HG03064 (cell line): Measurements from ENCODE around the gene GTF2H2C.
"Not testable (repeated sequence)": the region's sequence is repeated elsewhere in the genome, so short reads cannot be mapped to it uniquely, and the experiment has no call there.

Experiments used
- ATAC-seq: cut with Tn5 transposase; IDR thresholded peaks from one replicate; pipeline ENCODE4 v1.9.1; 2021; ENCODE audit warnings: low read depth; ENCODE audit not compliant: unreplicated experiment

GTF2H2C gene

DNA sequence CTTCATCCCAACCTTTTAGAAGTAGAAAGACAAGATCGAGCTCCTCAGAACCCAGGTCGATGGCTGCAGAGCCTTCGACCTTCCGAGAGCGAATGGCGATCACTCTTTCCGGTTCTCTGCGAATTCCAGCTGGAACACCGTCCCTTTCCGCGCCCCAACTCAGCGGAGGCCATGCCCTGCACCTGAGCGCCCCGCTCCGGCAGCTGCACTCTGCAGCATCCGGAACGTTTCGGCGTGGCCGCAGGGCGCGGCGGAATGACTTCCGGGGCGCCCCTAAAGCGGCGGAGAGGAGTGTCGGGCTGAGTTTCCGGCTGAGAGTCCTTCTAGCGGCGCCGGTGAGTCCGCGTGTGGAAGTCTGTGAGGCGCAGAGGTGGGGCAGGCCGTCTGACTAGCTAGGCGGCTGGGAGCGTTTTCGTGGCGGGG lies at the start of gene GTF2H2C:
Gene GTF2H2C, plus strand, starts transcription at position 284 of the 423 bp plus-strand sequence. CDS start 4,942 bp downstream, outside the sequence.
- ATAC-seq = peak; percentile 92

DNA sequence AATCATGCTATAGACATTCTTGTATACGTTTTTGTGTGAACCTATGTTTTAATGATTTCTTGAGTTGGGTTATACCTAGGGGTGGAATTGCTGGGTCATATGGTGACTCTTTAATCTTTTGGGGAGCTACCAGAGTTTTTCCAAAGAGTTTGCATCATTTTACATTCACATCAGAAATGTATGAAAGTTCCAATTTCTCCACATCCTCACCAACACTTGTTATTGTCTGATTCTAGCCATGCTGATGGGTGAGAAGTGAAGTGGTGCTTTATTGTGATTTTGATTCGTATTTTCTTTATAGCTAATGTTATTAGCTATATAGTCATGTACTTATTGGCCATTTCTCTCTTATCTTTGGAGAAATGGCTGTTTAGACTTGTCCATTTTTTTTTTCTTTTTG lies 49.3 kb upstream of the GTF2H2C start:
- ATAC-seq = no peak

DNA sequence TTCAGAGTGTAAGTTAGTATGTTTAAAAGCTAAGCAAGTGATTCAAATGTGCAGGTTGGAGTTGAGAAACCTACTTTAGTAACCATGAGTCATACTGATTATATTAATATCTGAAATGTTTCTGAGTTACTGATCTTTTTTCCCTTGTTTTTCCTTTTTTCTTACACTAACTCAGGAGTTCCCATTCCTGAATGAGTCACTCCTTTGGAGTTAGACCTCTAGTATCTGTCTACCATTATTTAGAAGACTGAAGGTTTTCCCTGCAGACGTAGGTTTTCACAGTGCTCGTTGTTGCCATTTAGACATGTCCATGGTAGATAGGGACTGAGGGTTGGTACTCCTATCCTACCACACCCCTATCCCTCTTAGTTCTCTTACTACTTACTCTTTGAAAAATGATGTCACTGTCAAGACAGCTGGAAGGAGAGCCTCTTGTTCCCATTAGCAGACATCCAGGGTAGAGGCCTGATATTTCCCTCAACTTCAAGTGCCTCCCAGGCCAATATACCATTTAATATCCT lies 47.2 kb upstream of the GTF2H2C start:
- no peak for ATAC-seq

DNA sequence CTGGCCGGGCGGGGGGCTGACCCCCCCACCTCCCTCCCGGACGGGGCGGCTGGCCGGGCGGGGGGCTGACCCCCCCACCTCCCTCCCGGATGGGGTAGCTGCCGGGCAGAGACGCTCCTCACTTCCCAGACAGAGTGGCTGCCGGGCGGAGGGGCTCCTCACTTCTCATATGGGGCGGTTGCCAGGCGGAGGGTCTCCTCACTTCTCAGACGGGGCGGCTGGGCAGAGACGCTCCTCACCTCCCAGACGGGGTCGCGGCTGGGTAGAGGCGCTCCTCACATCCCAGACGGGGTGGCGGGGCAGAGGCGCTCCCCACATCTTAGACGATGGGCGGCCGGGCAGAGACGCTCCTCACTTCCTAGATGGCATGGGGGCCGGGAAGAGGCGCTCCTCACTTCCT lies 44.4 kb upstream of the GTF2H2C start:
- not testable (repeated sequence) for ATAC-seq

DNA sequence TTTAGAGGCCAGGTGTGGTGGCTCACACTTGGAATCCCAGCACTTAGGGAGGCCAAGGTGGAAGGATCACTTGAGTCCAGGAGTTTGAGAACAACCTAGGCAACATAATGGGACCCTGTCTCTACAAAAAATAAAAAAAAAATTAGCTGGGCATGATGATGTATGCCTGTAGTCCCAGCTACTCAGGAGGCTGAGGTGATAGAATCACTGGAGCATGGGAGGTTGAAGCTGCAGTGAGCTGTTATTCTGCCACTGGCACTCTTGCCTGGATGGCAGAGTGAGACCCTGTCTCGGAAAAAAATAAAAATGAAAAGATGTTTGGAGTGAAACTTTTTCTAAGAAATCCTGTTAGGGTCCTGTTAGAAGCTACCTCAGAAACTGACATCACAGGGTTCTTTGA lies 43.2 kb upstream of the GTF2H2C start:
- no peak for ATAC-seq

DNA sequence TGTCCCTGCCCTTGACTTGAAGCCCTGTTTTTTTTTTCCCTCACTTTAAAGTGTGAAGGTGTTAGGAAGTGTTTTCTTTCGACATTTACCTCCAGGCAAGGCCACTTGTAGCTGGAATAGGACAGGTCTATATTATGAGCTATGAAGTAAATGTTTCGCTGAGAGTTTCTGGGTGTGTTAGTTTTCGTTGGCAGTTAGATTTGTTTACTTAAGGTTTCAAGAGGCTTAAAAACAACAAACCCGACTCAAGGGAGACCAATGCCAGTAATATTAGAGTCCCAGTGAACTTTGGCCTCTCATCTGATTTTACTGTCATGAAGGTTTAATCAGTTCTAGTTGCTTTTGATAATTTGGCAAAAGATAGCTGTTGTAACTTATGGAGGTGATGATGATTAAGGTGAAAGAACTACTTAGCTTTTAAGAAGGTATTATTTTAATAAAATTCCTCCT lies 42.2 kb upstream of the GTF2H2C start:
- no peak for ATAC-seq

DNA sequence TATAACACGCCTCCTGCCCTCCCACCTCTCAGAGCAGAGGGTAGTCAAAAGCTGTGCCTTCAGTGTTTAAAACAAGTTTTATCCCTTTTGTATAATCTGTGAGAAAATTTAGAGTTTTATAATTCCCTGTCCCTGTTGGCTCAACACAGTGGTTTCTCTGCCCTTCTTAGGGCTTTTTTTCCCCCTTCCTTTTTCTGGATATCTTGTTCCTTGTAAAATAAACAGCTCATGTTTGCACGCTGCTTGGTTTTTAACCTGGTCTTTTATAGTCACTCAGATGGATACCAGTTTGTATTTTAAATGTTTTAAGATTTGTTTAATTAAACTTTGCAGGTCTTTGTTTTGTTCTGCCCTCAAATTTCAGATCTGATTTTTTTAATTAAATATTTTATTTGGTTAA lies 40.7 kb upstream of the GTF2H2C start:
- ATAC-seq = no peak

DNA sequence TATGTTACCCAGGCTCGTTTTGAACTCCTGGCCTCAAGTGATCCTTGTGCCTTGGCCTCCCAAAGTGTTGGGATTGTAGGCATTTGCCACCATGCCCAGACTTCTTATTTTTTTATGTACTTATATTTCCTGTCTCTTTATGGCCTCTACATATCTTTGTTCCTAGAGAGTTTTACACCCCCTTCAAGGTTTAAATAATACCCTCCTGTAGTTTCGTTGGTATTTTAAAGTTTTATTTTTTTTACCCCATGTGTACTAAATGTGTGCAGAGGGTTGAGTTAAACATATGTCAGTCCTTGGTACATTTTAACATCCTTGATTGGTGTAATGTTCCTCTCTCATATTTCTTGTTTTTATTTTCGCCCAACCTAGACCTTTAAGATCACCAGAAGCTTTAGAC lies 38.0 kb upstream of the GTF2H2C start:
- ATAC-seq = no peak

DNA sequence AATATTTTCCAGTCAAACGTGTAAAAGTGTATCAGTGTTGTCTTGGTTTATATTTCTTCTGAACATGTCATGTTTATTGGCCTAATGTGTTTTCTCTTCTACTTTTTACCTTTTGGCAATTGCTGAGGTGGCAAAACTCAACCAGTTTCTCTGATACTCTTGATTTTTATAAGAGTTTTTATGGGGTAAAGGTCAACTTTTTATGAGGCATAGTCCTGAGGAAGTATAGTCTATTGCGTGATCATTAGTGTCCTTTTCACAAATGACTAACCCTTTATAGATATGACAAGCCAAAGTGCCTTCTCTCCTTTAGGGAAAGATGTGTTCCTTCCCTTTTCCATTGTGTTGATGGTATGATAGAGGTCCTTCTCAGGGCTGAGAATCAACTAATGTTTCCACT lies 34.5 kb upstream of the GTF2H2C start:
- ATAC-seq = no peak

DNA sequence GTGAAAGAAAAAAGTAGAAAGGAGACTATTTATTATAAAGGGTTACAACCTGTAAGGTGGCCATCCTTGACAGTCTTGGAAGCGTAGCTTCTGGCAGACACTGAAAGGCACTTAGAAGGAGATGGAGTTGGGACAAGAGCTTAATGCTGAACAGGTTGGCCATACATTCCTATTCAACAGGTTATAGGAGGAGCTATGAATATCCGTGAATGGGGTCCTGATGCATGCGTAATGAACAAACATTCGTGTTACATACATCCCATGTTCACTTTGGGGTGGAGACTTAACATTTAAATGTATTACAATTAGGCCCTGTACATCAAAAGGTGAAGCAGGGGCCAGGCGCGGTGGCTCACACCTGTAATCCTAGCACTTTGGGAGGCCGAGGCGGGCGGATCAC lies 33.3 kb upstream of the GTF2H2C start:
- no peak for ATAC-seq

DNA sequence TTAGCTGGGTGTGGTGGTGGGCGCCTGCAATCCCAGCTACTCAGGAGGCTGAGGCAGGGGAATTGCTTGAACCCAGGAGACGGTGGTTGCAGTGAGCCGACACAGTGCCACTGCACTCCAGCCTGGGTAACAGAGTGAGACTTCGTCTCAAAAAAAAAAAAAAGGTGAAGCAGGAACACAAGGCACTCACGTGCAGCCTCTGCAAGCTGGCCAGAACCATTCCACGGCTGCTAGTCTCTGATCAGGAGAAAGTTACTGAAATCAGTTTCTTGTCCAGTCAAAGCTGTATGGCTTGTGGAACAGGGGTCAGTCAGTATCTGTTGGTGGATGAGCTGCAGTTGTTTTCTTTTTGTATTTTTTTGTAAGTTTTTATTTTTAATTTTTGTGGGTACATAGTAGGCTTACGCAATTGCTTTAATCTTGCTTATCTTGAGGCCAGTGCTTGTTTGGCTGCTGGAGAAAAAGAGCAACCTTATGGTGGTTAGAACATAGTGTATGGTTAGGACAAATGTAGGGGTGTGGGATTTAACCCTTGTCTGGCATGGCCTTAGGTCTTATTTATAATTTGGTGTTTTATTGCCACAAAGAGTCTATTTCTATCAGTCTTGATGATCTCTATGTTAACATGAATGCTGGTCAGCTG lies 32.7 kb upstream of the GTF2H2C start:
- no peak for ATAC-seq

DNA sequence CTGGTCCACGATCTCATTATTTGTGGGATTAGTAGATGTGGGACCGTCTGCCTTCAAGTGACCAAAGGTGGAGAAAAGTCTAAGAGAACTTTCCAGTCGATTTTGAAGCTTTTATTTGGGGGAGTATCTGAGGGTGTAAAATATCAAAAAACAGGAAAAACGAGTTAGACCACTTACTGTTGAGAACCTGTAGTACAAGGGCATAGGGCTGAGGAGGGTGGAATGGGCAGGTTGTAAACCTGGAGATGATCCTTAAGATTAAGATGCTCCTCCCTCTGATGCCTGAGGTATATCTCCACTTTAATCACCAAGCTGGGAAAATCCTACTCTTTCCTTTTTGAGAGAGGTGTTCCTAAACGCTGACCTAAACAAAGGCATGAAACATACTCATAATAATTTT lies 32.0 kb upstream of the GTF2H2C start:
- ATAC-seq = no peak

DNA sequence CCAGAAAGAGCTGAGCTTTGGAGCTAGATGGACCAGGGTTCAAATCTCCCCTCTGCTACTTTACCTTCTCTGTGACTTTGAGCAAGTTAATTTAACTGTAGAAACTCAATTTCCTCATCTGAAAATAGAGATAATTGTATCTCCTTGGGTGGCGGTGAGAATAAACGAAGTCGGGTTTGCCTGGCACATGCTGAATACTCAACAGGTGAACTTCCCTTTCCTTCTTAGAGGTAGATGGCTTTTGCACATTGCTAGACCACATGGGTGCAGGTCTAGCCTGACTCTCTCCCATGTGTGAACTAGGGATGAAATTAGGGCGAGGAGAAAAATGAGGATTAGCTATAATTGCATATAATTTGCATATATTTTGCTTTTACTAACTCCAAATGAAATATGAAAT lies 31.4 kb upstream of the GTF2H2C start:
- ATAC-seq = no peak

DNA sequence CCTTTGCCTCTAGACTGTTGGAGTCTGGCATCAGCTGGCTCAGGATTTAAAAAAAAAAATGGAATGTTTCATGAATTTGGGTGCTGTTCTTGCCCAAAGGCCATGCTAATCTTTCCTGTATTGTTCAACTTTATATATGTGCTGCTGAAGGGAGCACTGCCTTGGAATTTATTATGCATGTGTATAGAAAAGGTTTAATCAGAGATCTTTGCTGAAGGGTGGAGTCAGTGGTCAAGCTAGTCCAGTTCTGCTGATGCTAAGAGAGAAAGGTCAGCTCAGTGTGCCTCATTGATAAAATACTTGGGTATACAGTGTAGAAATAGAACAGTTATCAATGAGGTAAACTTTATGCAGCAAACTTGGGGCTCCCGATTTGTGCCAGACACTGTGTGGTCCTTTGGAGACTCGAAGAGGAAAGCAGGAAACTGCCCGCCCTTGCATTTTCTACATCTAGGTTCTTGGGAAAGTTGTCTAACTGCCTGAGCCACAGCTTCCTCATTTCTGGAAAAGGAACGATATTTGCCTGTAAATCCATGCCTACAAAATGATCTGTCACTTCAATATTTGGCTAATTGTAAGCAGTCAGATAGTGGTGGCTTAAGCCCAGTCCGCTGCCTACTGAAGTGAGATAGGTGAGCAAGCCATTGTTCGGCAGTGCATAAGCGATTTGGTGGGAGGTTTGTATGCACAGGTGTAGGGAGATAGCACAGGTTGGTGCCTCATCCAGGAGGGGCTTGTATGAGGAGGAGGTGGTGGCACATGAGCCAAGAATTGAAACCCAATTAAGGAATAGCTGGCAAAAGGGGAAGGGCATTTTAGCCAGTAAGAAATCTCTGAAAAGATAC lies 29.2 kb upstream of the GTF2H2C start:
- no peak for ATAC-seq

DNA sequence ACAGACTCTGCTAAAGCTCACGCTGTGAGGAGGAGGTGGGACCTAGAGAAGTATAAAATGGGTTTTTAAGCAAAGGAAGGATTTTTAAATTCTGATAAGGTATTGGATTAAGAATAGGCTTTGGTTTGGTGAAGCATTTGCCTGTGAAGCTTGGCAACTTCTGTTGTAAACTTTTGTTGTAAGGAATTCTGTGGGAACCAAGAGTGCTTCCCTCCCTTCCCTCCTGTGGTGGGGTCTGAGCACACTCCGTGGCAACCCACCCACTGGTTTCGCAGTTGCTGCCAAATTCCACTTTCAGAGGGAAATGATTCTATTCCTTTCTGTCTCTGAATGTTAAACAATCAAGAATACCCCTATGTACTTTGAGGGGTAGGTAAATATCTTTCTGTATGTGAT lies 28.6 kb upstream of the GTF2H2C start:
- ATAC-seq = no peak

DNA sequence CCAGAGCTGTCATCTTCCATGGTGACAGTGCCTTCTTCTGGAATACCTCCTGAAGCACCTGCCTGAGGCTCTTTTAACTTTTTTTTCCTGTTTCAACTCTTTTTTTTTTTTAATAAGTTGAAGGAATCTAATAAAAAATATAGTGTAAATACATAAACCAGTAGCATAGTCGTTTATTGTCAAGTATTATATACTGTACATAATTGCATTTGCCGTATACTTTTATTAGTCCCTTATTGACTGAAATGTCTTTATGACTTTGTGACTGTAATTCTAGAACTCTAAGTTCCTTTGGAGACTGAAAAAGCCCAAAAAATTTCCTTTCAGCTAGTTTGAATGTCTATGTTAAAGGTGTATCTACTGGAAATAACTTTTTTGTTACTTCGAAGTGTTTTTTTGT lies 22.1 kb upstream of the GTF2H2C start:
- not testable (repeated sequence) for ATAC-seq

DNA sequence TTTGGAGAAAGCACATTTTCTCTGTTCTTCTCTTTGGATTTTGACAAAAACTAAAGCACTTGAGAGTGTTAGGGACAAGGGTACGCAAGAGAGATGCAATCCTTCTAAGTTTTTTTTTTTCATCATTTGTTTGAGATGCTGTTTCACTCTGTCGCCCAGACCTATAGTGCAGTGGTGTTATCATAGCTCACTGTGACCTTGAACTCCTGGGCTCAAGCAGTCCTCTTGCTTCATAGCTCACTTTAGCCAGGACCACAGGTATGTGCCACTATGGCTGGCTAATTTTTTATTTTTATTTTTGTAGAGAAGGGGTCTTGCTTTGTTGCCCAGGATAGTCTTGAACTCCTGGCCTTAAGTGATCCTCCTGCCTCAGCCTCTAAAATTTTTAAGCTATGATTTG lies 21.3 kb upstream of the GTF2H2C start:
- not testable (repeated sequence) for ATAC-seq

DNA sequence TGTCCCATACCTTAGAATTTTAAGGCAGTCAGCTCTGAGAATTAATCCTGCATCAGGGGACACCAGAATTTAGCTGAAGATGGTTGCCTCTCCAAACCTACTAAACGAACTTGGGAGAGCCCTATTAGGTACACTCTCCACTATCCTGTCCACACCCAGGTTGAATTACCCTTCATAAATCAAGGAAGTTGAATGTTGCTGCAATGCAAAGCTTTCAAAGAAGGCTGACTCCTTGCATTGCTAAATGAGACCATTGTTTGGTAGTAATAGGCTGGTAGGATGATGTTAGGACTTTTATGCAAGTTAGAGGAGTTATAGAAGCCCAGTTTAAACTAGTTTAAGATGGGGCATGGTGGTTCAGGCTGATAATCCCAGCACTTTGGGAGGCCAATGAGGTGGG lies 18.6 kb upstream of the GTF2H2C start:
- ATAC-seq = not testable (repeated sequence)

DNA sequence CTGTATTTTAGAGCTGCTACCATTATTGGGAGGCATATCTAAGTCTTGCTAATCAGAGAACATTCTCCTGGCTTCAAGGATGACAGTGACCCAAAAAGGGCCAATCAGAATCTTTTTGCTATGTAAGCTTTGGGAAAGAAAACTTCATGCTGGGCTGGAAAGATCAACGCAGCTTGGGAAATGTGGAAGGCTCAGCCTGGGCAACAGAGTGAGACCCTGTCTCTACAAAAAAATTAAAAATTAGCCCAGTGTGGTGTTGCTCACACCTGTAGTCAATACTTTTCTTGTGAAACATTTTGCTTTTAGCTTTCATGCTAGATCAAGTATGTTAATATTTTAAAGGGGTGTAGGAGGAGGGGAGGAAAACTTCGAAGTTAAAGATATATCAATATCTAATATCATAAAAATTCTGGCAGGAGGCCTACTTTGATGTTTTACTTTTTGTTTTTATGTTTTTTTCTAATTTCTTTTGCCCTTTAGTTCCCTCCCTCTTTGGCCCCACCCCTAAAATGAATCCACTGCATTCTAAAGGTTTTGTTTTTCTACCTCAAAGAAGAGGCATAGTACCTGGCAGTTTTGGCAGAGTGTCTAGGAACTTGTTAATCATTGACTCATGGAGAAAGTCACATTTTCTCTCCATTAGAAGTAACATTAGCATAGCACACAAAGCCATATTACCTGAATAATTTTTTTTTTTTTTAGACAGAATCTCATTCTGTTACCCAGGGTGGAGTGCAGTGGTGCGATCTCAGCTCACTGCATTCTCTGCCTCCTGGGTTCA lies 17.0 kb upstream of the GTF2H2C start:
- not testable (repeated sequence) for ATAC-seq

DNA sequence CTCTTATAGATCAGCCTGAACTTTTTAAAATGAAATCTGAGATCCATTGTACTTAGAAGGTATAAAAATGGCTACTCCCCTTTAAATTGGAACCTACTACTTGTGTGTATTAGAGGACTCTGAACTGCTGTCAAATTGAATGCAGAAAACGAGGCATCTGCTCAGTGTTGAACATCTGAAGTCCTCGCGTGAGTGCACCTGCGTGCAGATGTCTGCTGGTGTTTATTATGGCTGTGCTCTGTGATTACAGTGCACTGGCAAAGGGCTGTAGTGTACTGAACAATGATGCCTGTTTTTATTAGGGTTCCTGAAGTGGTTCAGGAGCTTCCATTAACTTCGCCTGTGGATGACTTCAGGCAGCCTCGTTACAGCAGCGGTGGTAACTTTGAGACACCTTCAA lies 15.4 kb upstream of the GTF2H2C start:
- ATAC-seq = not testable (repeated sequence)
